ENCODE measurements around the gene PLEKHO2.
A peak's percentile ranks its signal among the peaks of the same experiment; 100 is the strongest.

The PLEKHO2 gene

DNA sequence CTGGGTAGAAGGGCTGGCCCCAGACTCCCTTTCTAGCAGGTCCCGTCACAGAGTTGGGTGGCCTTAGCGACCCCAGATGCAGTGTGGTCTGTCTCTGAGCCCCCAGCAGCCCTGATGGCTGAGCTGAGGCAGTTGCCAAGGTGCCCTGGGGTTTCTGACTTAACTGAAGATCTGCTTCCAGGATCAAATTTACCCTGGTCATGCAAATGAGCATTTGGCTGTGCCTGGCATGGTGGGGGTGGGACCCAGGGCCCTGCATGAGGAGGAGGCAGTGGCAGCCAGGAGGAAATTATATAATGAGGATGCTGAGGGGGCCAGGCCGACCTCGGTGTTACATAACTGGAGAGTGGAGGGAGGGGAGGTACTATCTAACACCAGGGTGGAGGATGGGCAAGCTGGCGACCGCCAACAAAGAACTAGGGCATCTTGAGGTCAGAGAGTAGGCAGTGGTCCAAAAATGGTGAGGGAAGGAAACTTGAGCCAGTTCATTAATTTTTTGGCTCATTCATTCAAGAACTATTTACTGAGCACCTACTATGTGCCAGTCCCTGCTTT lies 16.4 kb downstream of the PLEKHO2 start:
- DNase-seq = no peak

DNA sequence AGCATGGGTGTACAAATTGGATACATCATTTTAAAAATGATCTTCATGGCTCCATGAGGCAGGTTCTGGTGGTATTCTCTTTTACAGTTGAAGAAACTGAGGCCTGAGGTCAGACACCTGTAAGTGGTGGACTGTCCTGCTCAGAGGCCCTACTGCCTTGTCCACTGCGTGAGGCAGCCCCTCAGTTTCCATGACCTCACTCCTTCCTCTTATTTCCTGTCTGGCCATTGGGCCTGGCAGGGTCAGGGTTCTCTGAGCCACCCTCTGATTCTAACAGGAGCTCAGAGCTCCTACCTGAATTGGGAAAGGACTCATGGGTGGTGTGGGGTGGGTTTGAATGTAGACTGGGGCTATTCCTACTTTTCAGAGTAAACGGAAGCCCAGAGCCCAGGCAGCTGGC lies 17.5 kb downstream of the PLEKHO2 start:
- no peak for DNase-seq

DNA sequence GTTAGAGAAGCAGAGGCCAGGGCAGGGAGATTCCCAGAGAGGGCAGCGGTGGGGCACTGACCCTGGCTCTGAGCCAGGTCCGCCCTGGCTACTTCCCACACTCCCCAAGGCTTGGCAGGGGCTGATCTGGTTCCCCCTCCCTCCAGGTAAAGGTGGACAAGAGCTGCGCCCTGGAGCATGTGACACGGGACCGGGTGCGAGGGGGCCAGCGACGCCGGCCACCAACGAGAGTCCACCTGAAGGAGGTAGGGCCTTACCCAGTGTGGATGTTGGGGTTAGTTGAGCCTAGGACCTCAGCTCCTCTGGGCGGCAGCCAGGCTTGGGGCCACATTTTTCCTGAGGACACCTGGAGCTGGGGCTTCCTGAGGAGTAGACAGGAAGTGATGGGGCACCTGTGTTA lies 19.6 kb downstream of the PLEKHO2 start:
- DNase-seq = no peak

DNA sequence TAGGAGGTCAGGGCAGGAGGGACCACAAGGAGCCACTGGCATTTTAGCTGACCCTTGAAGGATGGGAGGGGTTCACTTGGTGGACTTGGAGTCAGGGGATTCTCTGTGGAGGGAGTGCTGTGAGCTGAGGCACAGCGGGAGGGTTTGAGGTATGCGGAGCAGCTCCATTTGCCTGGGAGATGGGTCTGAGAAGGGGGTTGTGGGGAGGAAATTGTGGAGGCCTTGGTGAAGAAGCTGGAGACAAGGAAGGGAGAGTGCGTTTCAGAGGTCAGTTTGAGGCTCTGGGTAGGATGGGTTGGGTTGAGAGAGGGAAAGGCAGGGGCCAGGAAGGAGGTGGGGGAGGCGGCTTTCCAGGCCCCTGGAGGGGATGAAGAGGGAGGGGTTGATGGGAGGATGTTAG lies 20.2 kb downstream of the PLEKHO2 start:
- no peak for DNase-seq

DNA sequence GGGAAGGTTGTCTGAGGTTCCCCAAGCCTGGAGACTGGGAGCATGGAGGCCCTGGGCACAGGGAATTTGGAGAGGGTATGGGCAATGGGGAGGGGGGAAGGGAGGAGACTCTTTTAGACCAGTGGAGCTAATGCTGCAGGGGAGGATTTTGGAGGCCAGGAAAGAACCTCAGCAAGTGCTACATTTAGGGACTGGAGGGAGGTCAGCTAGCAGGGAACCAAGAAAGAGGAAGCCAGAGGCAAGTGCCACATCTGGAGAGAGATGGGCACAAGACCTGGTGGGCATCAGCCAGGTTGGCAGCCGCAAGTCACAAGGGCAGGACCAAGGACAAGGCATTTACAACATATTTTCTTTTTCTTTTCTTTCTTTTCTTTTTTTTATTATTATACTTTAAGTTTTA lies 20.7 kb downstream of the PLEKHO2 start:
- DNase-seq = no peak

DNA sequence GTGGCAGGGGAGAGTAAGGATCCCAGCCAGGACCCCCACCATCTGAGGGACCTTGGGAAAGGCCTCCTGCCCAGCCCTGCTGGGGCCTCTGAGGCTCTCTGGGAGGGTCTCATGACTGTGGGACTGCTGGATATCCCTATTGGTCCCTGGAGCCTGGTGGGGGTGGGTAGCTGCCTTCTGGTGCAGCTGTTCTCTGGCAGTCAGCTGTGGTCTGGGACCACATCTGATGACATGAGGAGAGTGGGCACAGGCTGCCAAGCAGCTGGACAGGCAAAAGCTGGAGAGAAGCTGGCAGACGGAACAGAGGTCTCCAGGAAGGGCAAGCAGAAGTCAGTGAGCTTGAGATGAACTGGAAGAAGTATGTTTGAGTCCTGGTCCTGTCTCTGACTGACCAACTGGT lies 22.4 kb downstream of the PLEKHO2 start:
- DNase-seq = no peak

DNA sequence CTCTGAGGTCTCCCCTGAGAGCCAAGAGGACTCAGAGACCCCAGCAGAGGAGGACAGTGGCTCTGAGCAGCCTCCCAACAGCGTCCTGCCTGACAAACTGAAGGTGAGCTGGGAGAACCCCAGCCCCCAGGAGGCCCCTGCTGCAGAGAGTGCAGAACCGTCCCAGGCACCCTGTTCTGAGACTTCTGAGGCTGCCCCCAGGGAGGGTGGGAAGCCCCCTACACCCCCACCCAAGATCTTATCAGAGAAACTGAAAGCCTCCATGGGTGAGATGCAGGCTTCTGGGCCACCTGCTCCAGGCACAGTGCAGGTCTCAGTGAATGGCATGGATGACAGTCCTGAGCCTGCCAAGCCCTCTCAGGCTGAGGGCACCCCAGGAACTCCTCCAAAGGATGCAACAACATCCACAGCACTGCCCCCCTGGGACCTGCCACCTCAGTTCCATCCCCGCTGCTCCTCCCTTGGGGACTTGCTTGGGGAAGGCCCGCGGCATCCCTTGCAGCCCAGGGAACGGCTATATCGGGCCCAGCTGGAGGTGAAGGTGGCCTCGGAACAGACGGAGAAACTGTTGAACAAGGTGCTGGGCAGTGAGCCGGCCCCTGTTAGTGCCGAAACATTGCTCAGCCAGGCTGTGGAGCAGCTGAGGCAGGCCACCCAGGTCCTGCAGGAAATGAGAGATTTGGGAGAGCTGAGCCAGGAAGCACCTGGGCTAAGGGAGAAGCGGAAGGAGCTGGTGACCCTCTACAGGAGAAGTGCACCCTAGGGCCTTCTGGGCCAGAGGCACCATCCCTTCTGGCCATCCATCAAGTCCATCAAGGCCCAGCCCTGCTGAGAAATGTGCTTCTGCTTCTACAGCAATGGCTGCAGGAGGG lies 23.6 kb downstream of the PLEKHO2 start:
- DNase-seq = no peak

DNA sequence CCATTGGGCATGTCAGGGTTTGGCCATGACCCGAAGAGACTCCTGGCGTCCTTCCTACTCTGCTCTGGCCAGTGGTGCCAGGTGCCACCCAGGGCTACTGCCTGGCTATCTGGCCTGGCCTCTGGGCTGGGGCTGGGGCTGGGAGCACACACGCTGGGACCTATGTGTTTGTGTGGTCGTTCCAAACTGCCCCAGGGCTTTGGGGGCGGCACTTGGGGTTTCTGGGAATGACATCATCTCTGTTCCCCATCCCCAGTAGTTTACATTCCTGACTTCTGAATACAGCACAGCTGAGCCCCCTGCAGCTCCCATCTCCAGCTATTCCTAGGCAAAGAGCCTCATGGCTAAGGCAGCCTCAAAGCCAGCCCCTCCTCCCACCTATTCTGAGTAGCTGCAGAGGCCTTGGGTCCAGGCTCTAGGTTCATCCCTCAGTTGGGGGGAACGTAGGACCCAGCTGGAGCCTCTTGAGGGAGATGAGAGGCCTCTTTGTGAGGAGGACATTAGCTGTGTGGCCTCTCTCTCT lies 24.3 kb downstream of the PLEKHO2 start:
- no peak for DNase-seq

DNA sequence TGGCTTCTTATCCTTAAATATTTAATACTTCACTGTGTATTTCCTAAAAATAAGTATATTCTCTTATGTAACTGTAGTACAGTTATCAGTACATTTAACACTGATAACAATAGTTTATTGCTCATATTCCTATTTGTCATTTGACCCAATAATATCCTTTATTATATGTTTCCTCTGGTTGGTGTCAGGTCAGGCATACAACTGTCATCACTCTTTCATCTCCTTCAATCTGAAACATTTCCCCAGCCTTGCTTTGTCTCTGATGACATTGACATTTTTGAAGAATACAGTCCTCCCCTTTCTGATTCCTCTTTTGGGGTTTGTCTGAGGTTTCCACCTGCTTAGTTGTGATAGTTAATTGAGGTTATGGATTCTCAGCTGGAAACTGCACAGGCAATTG lies 27.8 kb downstream of the PLEKHO2 start:
- no peak for DNase-seq

DNA sequence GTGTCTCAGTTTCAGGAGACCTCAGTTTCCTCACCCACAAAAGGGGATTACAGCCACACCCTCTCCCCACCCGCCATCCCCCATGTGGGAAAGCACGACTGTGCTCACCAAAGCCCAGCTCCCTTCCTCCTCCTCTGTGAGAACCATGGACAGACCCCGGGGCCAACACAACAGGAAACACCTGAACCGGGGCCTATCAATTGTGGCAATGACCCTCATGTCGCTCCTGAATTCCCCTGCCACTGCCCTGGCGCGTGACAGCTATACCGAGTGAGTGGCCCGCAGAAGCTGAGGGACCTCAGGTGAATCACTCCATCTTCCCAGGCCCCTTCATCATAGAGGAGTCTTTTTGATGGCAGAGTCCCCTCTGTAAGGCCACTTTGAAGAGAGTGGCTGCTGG lies 28.6 kb downstream of the PLEKHO2 start:
- no peak for DNase-seq

DNA sequence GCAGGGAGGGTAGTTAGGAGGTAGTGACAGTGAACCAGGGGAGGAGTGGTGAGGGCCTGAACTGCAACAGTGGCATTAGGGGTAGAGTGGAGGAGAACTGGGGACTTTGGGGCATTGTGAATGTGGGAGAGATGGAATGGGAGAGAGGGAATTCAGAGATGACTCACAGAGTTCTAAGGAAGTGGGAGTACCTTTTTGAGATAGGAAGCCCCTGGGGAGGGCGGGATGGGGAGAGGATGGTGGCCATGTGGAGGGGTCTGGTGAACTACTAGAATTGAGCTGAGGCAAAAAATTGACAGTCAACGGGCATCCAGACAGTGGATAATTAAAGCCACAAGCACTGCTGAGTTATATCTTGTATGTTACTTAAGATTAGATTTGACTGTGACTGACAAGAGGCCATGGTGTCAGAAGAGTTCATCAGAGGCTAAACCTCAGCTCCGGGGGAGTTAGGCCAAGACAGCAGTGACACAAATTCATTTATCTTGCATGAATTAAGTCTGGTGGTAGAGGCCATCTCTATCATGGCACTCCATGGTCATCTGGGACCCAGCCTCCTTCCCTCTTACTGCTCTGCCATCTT lies 34.0 kb downstream of the PLEKHO2 start:
- DNase-seq = no peak

DNA sequence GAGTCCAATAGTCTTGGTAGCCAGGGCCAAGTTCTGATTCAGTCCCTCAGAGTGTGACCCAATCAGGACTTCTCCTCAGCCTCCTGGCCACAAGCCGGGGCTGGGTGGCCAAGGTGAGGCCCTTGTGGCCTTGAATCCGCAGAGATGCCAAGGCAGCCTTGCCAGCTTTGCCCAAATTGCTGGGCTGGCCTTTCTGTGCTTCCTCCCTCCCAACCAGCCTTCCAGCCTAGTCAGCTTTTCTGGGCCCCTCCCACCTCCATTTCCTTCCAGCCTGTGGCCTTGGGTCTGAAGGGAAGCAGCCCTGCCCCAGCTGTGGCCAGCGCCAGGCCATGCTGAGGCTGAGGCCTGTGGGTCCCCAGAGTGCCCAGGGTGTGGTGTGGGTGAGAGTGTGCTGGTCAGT lies 35.7 kb downstream of the PLEKHO2 start:
- DNase-seq = no peak

DNA sequence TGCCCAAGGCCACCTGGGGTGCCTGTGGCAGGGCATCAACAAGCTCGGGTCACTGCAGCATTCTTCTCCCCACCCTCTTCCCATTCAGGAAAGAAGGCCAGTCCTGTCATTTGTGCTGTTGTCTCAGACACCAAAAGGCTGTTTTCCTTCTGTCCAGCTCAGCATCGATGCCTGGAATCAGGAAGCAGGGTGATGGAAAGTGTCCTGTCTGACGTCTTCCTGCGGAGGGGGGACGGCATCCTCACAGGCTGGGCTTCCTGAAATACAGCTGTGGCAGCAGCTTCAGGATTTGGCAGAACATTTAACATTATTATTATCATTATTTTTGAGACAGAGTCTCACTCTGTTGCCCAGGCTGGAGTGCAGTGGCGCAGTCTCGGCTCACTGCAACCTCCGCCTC lies 37.0 kb downstream of the PLEKHO2 start:
- no peak for DNase-seq

DNA sequence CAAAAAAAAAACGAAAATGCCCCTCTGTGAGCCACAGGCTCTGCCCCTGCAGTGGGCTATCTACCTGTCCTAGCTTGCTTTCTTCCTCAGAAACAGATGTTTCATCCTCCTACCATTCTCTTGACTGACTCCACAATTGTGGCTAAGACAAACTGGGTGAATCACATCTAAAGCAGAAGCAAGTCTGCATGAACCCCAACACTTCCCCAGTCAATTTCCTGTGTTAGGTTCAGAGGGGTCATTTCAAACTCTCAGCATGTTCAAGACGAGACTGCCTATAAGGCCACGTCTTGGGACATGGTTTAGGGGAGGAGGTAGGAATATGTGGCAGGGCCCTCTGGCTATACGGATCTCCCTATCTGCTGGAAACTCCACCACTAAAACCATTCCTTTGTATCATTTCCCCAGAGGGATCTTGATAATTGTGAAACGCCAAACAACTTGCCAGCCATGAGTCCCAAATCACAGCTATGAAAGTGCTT lies 41.4 kb downstream of the PLEKHO2 start:
- DNase-seq = no peak

DNA sequence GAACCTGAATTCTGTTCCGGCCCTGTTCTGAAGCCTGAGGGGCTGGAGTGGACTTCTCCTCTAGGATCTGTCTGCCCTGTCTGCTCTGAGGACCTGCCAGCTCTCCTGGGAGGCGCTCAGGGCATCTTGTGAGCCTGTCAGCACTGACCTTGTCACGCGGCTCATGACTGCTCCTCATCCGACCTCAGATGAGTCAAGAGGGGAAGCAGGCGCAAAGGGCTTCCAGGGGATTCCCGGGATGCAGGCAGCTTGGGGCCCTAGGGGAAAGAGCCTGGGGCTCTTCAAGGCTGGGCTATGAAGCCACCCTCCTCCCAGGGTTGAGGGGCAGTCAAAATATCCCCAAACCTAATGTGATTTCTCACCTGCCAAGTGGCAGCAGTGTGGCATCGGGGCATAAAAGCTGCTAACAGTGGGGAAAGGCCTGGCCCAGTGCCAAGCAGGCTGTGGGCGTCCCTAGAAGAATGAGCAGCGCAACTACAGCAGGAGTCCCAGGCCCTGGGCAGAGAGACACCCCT lies 42.3 kb downstream of the PLEKHO2 start:
- DNase-seq = peak; percentile 49

DNA sequence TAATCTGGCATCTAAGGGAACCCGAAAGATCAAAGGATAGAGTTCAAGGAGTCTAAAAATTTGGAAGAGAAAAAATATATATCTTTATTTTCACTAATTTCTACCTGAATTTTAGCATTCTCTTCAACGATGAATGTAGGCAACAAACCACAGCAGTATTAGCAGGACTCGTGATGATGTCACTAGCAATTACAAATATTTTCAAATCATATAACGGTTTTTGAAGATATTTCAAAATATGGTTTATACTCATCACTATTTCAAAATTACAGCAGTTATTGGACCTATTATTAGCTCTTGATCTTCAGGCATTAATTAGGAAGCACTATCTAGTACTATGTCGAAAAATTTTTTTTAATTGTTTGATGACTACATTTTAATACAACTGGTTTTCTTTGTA lies 43.0 kb downstream of the PLEKHO2 start:
- DNase-seq = no peak

DNA sequence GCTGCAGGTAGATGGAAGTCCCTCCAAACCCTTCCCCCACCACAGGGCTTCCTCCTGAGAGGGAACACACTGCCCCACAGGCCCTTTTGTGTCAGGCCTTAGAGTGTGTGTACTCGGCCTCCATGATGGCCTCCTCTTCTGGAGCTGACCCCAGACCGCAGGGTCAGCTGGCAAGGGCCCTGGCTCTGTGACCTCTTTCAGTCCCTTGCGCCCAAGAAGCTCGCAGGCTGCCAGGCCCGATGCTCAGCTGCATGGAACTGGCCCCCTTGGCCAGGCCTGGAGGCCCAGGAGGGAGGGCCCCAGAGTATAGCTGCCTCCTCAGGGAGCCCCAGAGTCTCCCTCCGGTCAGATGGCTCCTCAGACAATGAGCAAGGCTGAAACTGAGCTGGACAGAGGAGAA lies 46.6 kb downstream of the PLEKHO2 start:
- DNase-seq = no peak

DNA sequence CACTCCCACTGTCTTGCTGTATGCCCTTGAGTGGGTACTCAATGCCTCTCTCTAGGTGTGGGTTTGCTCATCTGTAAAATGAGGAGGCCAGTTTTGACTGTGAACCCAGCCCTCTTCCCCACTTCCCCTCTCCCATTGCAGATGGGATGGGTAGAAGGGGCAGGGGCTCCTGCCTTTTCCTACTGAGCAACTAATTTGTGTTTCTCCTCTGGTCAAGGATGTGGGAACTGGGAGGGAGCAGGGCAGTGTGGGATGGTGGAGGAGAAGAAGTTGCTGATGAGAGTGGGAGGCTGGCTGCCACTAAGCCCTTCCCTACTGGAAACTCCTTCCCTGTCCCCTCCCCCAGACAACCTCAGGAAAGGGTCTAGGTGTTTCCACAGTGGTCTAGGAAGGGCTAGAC lies 49.8 kb downstream of the PLEKHO2 start:
- no peak for DNase-seq

DNA sequence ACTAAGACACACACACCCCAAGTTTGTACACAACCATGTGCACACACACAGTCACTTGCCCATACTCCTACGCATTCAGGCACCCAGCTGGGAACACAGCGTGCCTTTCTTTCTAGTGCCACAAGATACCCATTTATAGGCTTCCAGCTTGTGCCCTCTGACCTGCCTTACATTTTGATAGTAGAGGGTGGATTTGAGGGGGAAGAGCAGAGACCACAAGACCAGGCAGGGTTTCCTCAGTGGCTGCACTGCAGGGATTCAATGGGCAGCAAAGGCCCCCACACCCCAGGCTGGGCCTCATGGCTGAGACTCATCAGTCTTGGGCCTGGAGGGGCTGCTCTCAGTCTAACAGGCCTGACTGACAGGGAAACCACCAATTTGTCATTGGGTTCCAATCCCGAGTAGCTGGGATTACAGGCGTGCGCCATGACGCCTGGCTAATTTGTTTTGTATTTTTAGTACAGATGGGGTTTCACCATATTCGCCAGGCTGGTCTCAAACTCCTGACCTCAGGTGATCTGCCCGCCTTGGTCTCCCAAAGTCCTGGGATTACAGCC lies 51.2 kb downstream of the PLEKHO2 start:
- no peak for DNase-seq

DNA sequence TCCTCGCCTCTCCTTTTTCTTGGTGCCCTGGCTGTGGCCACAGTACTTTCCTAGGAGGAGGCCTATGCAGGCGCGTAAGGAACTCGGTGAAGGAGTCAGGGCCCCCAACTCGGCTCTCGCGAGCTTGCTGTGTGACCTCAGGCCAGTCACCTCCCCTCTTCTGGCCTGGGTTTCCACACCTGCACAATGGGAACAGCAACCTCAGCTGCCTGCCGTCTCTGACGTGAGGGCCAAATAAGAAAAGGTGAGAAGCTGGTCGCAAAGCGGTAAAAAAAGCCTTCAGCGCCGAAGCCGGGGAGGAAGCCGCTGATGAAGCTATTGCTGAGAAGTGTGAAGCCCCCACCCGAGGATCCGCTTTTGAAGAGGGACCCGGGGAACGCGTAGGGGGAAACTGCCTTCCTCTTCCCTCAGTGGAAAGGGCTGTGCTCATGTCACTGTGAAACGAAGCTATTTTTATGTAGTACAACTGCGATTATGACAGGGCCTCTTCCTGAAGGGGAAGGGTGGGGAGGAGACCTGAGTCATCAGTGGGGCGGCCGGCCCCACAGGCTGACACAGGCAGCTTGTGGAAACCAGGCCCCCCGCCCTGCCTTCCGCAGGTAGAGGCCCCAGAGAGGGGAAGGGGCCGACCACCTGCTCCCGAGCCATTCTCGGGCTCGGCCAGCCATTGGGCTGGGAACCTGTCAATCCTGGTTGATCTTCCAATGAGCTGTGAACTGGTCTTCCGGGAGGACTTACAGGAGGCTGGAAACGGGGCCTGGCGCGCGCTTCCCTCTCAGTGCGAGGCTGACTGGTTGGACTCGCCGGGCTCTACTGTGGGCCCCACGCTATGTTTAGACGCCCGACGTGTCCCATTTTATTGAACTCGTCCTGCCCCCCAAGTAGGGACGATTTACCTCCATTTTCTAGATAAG lies 52.0 kb downstream of the PLEKHO2 start:
- DNase-seq = no peak

DNA sequence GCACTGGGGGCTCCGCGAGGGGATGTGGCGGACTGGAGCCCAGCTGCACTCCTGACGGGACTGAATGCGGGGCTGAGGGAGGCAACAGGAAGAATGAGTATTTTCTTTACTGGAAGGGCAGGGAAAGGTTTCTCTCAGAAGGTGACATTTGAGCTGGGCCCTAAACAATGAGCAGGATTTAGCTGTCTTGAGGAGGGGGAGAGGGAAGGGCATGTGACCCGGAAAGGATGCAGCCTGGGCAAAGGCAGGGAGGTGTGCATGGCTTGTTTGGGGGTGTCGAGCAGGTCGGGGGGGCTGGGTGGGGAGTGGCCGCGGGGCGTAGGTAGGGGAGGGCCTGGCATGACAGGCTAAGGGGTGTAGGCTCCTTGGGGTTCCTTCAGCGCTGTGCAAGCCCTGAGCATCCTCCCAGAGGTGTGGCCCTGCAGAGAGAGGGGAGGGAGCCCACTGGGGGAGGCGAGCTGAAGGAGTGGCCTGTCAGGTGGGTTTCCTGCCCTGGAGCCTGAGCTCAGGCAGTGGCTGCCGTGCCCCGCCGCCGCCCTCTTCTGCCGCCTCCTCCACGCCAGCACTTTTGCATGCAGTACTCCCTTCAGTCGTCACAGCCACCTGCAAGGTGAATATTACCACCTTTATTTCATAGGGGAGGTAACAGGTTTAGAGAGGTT lies 52.8 kb downstream of the PLEKHO2 start:
- no peak for DNase-seq

Measured in NCI-H1105 treated with DMSO at 0.1 percent for 48 hours (cell line).